ENCODE measurements around the gene BPI.
"Not testable (repeated sequence)": the region's sequence is repeated elsewhere in the genome, so short reads cannot be mapped to it uniquely, and the experiment has no call there.

BPI gene

DNA sequence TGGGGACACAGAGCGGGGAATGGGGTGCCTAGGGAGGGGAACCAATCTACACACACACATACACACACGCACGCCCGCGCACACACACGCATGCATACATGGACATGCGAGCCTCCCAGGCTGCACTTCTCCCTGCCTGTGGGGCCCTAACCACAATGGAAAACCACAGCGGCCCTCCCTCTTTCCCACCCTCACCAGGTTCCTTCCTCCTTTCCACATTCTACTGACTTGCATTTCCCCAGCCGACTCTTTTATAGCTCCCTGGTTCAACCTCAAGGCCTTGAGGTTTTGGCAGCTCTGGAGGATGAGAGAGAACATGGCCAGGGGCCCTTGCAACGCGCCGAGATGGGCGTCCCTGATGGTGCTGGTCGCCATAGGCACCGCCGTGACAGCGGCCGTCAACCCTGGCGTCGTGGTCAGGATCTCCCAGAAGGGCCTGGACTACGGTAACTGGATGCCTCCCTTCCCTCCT is at the start of gene BPI:
TSS of gene BPI (plus strand) at position 249 of the 472 bp plus-strand sequence. CDS start at position 317, 68 bp downstream.
- no peak for DNase-seq (ENCODE audit: low read depth in 2 of 2)

DNA sequence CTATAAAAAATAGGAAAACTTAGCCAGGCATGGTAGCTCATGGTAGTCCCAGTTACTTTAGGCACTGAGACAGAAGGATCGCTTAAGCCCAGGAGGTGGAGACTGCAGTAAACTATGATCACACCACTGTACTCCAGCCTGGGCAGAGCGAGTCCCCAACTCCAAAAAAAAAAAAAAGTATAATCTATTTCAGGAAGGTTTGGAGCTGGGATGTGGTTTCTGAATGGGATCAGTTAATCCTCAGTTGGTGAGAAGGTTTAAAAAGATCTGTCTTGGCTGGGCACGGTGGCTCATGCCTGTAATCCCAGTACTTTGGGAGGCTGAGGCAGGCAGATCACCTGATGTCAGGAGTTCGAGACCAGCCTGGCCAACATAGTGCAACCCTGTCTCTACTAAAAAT is 49.3 kb upstream of the BPI start:
- DNase-seq (ENCODE audit: low read depth in 2 of 2), result not testable (repeated sequence)

DNA sequence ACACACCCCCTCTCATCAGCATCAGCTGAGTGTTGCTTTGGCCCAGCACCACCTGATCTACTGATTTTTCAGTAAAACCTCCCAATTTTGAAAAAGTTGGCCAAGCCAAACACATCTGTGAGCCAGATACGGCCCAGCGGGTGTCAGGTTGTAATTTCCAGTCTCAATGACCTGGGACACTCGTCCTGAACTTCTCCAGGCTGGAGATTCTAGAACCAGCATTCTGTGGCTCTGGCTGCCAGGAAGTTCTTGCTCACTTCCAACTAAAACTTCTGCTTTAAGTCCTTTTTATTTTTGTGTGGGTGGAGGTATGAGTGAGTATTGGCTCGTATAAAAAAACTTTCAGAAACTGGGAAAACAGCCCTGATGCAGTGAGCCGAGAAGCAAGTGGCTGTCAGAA is 48.6 kb upstream of the BPI start:
- DNase-seq (ENCODE audit: low read depth in 2 of 2), result no peak

DNA sequence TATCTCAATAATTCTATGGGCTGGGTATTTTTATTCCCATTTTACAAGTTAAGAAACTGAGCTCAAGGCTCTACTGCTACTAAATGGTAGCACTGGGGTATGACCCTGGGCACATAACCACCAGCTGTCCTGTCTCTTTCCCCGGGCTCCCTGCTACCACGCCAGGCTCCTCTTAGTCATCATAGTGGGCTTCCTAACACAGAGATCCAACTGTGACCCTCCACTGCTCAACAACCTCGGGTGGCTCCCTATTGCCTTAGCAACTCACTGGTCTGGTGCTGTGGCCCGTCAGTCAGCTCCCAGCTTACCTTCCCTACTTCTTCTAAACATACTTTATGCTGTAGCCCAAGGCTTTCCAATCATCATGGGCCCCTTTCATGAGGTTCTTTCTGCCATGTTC is 47.9 kb upstream of the BPI start:
- no peak for DNase-seq (ENCODE audit: low read depth in 2 of 2)

DNA sequence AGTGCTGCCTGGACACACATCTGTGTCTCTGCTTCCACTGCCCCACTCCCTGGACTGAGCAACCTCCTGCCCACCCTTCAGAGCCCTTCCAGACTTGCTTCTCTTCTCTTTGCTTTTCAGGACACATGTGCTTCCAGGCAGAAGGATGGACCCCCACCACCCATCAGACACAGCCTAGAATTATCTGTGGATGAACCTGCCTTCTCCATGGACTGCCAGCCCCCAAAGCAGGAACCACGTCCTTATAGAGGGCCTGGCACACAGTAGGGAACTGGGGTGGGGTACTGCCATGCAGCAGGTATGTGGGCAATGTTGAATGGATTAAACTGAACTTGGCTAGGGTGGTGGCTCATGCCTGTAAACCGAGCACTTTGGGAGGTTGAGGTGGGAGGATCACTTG is 47.0 kb upstream of the BPI start:
- no peak for DNase-seq (ENCODE audit: low read depth in 2 of 2)

DNA sequence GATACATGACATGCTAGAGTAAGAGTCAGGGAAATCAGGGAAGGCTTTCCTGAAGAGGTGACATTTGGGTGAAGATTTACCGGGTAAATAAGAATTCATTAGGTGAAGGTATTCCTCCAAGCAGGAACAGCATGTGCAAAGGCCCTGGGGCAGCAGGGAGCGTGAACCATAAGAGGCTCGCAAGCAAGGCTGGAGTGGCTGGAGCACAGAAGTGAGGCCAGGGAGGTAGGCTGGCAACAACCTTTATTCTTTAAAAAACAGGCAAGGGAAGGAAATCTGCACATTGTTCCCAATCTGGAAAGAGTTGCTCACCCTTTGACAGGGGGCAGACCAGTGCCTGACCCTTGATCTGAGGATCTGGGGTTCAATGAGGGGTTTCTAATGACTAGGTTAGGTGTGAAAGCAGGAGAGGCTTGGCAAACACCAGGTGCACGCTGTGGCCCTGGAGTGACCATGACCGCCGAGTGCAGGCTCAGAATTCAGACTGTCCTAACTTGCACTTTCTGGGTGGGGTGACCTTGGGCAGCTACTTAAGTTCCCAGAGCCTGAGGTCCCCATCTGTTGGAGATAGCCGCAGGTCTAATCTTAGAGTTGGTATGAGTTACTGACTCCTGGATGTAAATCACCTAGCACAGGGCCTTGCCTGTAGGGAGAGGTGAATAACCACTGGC is 45.3 kb upstream of the BPI start:
- no peak for DNase-seq (ENCODE audit: low read depth in 2 of 2)

DNA sequence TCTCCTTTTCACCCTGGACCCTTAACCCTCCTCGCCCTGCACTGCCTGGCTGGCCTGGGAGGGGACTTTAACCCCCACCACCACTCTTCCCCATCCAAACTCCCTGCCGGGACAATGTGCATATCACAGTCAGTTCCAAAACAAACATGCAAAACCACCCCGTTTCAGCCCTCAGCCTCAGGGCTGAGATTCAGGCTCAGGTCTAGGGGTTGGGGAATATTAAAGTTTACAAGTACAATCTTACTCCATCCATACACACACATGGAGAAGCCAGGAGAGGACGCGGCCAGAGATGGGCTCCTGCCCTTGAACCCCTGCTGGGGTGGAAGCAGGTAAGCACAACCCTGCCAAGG is 44.0 kb upstream of the BPI start:
- no peak for DNase-seq (ENCODE audit: low read depth in 2 of 2)

DNA sequence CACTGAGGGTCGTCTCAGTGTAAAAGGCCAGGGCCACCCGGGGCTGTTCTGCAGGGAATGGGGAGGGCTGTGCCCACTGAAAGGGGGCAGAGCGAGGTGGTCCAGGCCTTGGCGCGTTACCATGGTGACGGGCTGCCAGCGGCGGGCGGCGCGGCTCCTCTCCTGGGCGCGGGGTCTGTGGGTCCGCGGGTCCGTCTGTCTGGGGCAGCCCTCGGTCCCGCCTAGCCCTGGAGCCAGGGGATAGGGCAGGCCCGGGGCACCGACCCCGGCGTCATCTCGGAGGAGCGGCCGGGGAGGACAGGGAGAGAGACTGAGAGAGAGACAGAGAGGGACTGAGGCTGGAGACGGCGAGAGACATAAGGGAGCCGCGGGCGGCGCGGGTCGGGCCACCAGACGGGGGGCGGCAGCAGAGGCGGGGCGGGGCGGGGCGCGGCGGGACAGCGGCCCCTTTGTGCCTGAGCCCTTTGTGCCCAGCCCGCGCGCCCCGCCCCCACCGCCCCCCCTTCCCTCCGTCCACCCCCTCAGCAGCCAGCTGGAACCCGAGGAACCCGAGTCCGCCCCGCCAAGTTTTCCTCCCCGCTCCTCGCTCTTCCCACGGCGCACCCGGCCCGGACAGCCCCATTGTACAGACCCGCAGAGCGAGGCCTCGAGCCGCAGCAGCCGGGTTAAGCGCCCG is 43.4 kb upstream of the BPI start, which contains the start of gene KIAA1755:
TSS of gene KIAA1755 (minus strand) at position 358 of the 676 bp plus-strand sequence. CDS start at position 123, 235 bp downstream.
- DNase-seq (ENCODE audit: low read depth in 2 of 2), result no peak

DNA sequence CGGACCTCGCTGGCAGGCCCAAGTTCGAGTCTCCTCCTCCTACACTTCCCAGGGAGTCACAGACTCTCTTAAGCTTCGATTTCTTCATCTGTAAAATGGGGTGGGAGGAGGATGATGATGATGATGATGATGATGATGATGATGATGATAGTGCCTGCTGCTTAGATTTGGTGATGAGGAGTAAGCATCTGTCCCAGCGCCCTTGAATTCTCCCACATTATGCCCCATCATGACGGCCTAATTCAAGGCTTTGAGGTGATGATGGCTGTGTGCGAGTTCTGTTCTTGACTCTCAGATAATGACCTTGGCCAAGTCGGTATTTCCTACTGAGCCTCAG is 42.9 kb upstream of the BPI start:
- DNase-seq (ENCODE audit: low read depth in 2 of 2), result no peak

DNA sequence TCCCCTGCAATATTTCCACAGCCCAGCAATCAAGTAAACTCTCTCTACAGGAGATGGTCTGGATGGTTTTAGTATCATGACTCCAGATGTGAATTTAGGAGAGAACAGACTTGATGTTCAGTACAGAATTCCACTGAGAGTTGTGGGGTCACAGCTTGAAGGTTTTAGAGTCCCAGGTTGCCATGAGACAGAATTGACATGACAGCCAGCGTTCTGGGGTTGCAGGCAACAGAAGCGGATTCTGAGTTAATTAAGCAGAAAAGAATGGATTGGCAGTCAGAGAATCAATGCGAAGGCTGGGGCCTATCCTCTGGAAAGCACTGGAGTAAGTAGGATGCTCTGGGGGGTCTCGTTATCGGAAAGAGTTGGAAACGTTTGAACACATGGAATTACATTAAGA is 41.0 kb upstream of the BPI start:
- no peak for DNase-seq (ENCODE audit: low read depth in 2 of 2)

DNA sequence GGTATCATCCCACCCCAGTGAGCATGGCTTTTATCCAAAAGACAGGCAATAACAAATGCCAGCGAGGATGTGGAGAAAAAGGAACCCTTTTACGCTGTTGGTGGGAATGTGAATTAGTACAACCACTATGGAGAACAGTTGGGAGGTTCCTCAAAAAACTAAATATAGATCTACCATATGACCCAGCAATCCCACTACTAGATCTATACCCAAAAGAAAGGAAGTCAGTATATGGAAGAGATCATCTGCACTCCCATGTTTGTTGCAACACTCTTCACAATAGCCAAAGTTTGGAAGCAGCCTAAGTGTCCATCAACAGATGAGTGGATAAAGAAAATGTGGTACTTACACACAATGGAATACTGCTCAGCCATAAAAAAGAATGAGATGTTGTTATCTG is 37.5 kb upstream of the BPI start:
- DNase-seq (ENCODE audit: low read depth in 2 of 2), result no peak

DNA sequence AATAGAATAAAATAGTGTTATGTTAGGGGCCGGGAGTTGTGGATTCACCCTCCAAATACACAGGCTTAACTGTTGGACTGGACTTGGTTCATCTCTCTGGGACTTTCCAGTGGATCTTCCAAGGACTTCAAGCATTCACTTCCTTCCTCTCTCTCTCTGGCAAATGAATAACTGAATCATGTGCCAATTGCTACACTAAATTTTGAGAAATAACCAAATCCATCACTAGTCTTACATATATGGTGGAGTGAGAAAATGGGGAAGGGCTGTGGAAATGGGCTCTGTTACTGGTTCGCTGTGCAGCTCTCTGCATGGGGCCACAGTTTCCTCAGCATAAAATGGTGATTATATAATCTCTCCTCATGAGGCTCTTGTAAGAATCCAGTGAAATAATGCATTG is 36.7 kb upstream of the BPI start:
- no peak for DNase-seq (ENCODE audit: low read depth in 2 of 2)

DNA sequence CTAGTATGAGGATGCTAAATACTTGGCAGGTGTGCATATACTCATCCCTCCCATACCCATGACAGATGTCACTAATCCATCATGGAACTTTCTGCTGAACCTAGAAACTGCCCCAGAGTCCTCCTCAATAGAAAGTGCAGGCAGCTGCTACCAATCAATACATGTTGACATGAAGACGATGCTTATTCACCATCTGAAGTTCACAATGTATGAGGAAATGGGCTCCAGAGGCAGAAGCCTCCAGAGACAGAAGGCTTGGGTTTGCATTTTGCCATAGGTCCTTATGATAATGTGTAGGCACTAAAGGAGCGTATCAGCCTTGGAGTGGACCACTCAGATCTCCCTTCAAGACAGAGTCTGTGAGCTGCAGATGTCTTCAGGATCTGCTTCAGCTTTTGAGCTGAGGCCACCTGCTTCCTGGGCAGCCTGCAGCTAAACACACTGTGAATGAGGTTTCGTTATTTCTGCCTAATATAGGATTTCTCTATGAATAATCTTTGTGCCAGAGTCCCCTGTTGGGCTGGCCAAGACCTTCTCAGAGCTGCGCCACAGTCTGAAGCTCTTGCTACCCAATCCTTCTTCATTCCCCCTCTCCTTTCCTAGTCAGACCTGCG is 35.9 kb upstream of the BPI start:
- no peak for DNase-seq (ENCODE audit: low read depth in 2 of 2)

DNA sequence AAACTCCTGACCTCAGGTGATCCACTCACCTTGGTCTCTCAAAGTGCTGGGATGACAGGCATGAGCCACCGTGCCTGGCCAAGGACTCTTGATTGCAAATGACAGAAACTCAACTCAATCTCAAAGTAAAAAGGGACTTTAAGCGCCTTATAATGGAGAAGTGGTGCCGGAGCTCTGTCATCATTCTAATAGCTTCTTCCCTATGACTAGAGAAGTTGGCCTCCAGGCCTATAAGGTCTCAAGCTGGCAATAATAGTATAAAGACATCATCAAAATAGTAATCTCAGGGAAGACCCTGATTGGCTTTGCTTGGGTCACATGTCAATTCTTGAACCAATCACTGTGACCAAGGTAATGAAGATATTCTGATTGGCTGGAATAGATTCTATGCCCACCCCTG is 34.9 kb upstream of the BPI start:
- DNase-seq (ENCODE audit: low read depth in 2 of 2), result no peak

DNA sequence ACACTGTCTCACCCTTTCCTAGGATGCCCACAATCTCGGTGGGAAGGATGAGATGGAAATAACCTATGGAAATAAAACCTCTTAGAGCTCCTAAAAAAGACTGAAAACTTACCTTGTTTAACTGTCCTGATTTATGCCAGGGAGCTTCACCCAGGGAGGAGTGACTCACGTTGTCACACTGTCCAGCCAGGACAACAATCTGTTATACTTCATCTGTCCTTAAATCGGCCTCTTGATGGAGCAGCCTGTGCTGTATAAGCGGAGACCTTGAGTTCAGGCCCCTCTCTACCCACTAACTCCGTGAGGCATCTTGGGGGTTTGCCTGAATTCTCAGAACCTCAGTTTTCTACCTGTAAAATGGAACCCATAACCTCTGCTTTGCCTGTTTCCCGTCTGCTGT is 34.2 kb upstream of the BPI start:
- no peak for DNase-seq (ENCODE audit: low read depth in 2 of 2)

DNA sequence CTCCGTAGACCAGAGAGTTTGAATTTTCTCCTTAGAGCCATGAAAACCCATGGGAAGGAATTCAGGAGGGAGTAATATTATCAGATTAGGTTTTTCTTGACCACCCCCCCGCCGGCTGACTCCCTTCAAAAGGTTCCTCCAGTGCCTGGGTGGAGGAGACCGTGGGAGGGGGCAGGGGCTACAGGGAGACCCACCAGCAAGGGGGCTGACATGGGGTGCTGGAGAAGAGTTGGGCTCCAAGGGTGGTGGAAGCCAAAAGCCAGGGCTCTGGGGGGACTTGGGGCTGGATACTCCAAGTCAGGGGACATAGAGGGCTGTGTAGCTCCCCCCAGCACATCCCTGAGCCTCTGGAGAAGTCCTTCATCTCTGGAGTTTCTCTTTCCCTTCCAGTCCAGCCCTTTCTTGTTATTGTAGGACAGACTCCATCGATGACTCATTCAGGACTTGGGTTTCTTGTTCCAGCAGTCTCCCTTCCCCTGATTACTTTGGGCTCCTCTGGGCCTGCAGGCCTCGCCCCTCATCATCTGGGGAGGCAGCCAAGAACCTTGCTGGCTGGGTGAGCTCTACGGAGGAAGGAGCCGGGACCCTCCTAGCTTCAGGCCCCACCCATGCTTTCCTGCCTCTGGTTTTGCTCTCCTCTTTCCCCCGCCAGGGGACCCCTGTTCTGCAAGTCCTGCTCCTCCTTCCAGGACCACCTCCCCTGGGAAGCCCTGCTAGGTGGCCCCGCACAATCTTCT is 32.9 kb upstream of the BPI start:
- no peak for DNase-seq (ENCODE audit: low read depth in 2 of 2)

DNA sequence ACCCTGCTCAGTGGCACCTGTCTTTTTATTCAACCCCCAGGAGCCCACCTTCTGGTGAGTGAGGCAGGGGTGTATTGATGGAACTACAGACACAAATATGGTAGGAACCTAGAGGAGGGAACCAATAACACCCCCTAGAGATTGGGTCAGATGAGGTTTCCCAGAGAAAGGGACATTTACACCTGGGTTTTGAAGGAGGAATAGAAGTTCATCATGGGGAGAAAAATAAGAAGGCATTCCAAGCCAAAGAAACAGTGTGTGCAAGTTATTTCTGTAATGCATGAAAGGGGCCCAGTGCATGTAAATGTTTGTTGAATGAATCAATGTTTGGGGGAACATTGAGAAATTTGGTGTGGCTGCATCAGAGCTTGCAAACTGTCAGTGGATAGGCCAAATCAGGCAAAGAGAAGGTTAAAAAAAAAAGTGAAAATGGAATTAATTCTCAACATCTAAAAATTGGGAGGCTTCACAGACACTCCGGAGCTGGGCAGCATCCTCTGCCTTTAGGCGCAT is 32.3 kb upstream of the BPI start:
- DNase-seq (ENCODE audit: low read depth in 2 of 2), result no peak

DNA sequence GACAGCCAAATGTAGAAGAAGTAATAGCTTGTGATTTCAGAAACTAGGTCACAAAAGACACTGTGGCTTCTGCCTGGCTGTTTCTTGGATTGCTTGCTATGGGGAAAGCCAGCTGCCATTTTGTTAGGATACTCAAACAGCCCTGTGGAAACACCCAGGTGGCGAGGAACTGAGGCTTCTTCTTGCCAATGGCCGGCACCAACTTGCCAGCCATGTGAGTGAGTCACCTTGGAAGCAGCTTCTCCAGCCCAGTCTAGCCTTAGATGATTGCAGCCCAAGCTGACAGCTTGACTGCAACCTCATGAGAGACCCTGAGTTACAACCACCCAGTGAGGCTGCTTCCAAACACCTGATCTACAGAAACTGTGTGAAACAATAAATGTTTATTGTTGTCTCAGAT is 31.6 kb upstream of the BPI start:
- no peak for DNase-seq (ENCODE audit: low read depth in 2 of 2)

DNA sequence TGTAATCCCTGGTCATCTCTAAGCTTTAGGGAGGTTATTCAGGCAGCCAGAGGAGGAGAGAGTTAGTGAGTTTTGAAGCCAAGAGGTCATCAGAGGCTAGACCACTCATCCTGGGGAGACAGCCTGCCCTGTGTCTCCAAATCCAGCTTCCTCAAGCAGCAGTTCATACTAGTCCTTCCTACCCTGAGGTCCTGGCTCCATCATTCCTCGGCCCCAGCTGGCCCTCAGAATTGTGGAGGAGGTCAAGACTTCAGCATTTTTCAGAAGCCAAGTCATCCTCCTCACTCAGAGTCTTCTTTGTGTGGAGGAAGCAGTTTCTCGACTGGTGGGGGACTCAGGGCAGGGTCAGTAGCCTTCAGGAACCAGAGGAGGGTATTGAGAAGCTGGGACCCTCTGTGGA is 31.0 kb upstream of the BPI start:
- DNase-seq (ENCODE audit: low read depth in 2 of 2), result no peak

DNA sequence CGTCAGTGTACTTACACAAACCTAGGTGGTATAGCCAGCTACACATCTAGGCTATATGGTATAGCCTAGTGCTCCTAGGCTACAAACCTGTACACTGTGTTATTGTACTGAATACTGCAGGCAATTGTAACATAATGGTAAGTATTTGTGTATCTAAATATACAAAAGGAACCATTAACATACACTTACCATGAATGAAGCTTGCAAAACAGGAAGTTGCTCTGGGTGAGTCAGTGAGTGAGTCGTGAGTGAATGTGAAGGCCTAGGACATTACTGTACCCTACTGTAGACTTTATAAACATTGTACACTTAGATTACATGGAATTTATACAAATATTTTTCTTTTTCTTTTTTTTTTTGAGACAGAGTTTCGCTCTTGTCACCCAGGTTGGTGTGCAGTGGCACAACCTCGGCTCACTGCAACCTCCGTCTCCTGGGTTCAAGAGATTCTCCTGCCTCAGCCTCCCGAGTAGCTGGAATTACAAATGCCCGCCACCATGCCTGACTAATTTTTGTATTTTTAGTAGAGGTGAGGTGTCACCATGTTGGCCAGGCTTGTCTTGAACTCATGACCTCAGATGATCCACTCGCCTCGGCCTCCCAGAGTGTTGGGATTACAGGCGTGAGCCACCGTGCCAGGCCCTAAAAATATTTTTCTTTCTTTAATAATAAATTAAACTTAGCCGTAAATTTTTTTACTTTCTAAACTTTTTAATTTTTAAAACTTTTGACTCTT is 28.0 kb upstream of the BPI start:
- no peak for DNase-seq (ENCODE audit: low read depth in 2 of 2)

DNA sequence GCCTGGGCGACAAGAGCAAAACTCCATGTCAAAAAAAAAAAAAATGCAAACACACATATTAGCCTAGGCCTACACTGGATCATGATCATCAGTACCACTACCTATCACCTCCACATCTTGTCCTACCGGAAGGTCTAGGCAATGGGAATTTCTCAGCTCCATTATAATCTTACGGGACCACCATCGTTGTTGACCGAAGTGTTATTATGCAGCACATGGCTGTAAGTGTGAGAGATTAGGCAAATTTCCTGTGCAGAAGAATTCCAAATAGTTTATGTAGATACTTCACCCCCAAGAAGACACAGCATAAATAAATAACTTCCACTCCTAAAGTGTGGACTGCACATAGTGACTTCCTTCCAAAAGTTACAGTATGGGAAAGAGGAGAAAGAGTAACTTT is 26.7 kb upstream of the BPI start:
- DNase-seq (ENCODE audit: low read depth in 2 of 2), result no peak

DNA sequence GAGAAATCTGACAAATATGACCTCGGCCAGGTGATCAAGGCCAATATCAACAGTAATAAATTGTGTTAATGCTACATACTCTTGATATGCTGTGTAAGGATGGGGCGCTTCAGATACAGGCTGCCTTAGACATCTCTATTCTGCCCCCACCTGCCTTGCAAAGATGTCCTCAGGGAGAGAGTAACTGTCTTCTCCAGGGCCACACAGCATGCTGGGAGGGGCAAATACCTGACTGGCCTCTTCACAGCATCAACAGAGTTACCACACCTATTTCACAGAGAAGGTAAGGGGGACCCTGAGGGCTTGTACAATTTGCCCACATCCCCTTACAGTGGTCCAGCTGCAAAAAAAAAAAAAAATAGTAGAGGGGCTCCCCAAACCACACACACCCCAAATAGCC is 26.3 kb upstream of the BPI start:
- no peak for DNase-seq (ENCODE audit: low read depth in 2 of 2)
